Endothelial cell of coronary artery (primary cell): ENCODE measurements around the gene ARMCX4. TPM values are rescaled to one million over a fixed set of nuclear protein-coding genes. Genes with fewer than 3 reads are reported as not detected.

Experiments used
- total RNA-seq: library from RNA; depleted of rRNA; stranded (reverse); fragments of >200 nt; gene quantifications from 2 replicates; pipeline ENCODE4 v1.2.3, GENCODE V29; 2014

The ARMCX4 gene
- total RNA-seq = 4.5 and 5.1 TPM in 2 replicates

GRCh38 chrX:101485212-101485949 lies at the start of gene ARMCX4:
Gene ARMCX4, plus strand, starts transcription at chrX:101485456. Its CDS starts 3,134 bp downstream, at chrX:101488590.

Other genes starting within 250 kb of the ARMCX4 start
- gene TAF7L, start 194.1 kb upstream of the ARMCX4 start, total RNA-seq = 0.09 and 0.81 TPM in 2 replicates
- gene TIMM8A, start 136.7 kb upstream of the ARMCX4 start, total RNA-seq = 3.9 and 4.0 TPM in 2 replicates
- gene BTK, start 99.3 kb upstream of the ARMCX4 start, total RNA-seq = 0.09 TPM in 1 of 2 replicates, not detected in the other
- 769 and 978 TPM in 2 replicates for gene RPL36A, start 94.4 kb upstream of the ARMCX4 start, total RNA-seq
- 20.0 and 31.0 TPM in 2 replicates for gene GLA, start 77.5 kb upstream of the ARMCX4 start, total RNA-seq
- 85.3 and 96.6 TPM in 2 replicates for gene HNRNPH2, start 77.2 kb upstream of the ARMCX4 start, total RNA-seq
- 24.6 and 38.5 TPM in 2 replicates for gene ARMCX1, start 65.1 kb downstream of the ARMCX4 start, total RNA-seq
- 25.0 and 34.4 TPM in 2 replicates for gene ARMCX6, start 132.5 kb downstream of the ARMCX4 start, total RNA-seq
- gene ARMCX3, start 137.7 kb downstream of the ARMCX4 start, total RNA-seq = 57.1 and 59.3 TPM in 2 replicates
- gene ARMCX2, start 174.4 kb downstream of the ARMCX4 start, total RNA-seq = 55.2 and 80.1 TPM in 2 replicates